ENCODE results near the gene XAGE3.
"Not testable (repeated sequence)": the region's sequence is repeated elsewhere in the genome, so short reads cannot be mapped to it uniquely, and the experiment has no call there.

Gene XAGE3

DNA sequence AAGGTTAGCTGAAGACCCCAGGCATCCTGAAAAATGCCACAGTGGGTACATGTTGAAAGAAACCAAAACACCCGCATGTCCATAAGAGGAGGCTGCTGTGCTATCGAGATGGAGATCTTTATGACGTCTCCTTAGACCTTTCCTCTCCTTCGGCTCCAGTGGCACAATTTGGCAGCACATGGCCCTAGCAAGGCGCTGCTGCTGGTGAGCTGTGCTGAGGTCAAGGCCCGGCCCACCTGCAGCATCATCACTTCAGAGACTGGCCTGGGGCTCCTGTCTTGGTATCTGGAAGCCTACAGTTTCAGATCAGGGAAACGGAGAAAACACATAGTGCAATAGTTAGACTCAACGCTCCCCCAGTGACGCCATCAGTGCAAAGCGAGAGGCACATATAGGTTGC is 7.6 kb upstream of the XAGE3 start:
- not testable (repeated sequence) for DNase-seq; ATAC-seq (replicated peaks); H3K36me3 Mint-ChIP-seq (ENCODE audit: insufficient read depth); H3K4me3 Mint-ChIP-seq; H3K9me3 Mint-ChIP-seq; H3K4me1 Mint-ChIP-seq (ENCODE audit: low read depth in 2 of 2); H3K27ac Mint-ChIP-seq
- peaks cover 22 to 58% of the 10 kb centered on the region in 2 donors for H3K27me3 Mint-ChIP-seq

DNA sequence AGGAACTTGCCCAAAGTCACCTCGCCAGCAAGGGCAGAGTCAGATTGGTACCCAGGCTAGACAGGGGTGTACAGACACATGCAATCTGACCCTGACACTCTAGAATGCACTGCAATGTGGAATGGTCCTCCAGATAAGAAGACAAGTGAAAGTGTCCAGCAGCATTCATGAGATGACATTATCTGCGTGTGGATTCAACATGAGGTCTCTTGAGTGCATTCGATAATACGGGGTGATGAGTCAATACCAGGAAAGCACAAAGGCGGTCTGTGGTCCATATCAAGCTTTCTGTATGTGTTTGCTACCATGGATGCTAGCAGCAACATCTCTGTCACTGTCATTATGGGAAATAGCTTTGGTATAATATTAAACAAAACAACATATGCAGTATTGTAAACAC is 6.8 kb upstream of the XAGE3 start:
- Mint-ChIP-seq H3K36me3 (ENCODE audit: insufficient read depth) (no peaks in the 10 kb centered on the region), H3K9me3 (no peaks in the 10 kb centered on the region), H3K27me3 (peaks cover 22 to 58% of the 10 kb centered on the region in 2 donors), H3K4me3 (no peak overlapping the region), H3K4me1 (ENCODE audit: low read depth in 2 of 2) (no peaks in the 10 kb centered on the region), H3K27ac (no peak overlapping the region)
- DNase-seq (no peak), ATAC-seq (replicated peaks) (no peak)

- not testable (repeated sequence) for H3K9me3 Mint-ChIP-seq; ATAC-seq (replicated peaks); H3K36me3 Mint-ChIP-seq (ENCODE audit: insufficient read depth); DNase-seq; H3K4me1 Mint-ChIP-seq (ENCODE audit: low read depth in 2 of 2); H3K27ac Mint-ChIP-seq; H3K4me3 Mint-ChIP-seq
- H3K27me3 Mint-ChIP-seq: peaks cover 22 to 57% of the 10 kb centered on the region in 2 donors
Measured at GRCh38 chrX:52873825-52874224, 5.9 kb upstream of the XAGE3 start.

DNA sequence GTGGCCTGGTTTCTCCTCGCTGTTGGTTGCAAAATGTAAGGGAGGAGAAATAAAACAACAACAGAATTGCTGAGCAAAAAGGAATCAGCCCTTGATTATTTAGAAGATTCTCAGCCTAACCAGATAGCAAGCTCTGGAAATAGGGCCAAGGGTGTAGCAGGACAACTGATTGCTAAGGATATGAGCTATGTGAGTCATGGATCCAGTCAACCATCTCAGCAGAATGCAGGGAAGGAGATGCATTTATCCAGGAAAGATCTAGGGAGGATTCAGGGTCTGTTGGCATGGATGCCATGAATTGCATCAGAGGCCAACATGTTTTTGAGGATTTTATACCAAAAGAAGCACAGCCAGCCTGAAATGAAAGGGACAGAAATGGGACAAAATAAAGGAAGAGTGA is 2.2 kb upstream of the XAGE3 start:
- Mint-ChIP-seq H3K27ac (no peak overlapping the region), H3K4me1 (ENCODE audit: low read depth in 2 of 2) (peaks cover 0 to 2% of the 10 kb centered on the region in 2 donors), H3K9me3 (no peaks in the 10 kb centered on the region), H3K27me3 (peaks cover 6 to 33% of the 10 kb centered on the region in 2 donors), H3K36me3 (ENCODE audit: insufficient read depth) (no peaks in the 10 kb centered on the region), H3K4me3 (no peak overlapping the region)
- DNase-seq: no peak
- no peak for ATAC-seq (replicated peaks)

DNA sequence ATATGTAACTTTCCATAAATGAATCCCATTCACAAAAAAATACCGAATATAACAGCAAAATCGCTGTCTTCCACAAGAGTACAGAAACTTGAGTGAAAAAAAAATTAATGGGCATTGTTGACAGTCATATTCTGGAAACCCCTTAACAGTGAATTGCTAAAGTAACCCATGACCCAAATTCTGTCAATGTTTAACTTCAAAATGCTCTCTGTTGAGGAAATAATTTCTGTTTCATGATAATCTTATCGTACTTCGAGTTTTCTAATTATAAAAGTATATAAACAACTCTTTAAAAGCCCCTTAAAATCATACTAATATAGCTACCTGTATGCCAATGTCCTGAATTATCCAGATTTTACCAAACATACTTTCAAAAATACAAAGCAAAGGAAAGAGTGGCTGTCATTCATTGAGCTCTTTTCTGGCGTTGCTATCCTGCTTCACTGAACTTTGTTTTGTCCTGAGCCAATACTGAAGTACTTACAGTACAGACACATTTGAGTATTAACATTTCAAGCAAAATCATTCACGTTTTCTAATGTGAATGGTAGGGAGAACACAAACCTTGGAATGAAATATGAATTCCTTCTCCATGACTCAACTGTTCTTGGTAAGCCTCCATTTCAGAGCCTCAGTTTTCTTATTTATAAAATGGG is 2.4 kb downstream of the XAGE3 start:
- ATAC-seq (replicated peaks) (no peak), DNase-seq (no peak)
- H3K27ac Mint-ChIP-seq: no peak overlapping the region
- peaks cover 0 to 11% of the 10 kb centered on the region in 2 donors for H3K27me3 Mint-ChIP-seq
- no peaks in the 10 kb centered on the region for H3K9me3 Mint-ChIP-seq
- peaks cover 0 to 2% of the 10 kb centered on the region in 2 donors for H3K4me1 Mint-ChIP-seq (ENCODE audit: low read depth in 2 of 2)
- no peaks in the 10 kb centered on the region for H3K36me3 Mint-ChIP-seq (ENCODE audit: insufficient read depth)
- H3K4me3 Mint-ChIP-seq: no peak overlapping the region

DNA sequence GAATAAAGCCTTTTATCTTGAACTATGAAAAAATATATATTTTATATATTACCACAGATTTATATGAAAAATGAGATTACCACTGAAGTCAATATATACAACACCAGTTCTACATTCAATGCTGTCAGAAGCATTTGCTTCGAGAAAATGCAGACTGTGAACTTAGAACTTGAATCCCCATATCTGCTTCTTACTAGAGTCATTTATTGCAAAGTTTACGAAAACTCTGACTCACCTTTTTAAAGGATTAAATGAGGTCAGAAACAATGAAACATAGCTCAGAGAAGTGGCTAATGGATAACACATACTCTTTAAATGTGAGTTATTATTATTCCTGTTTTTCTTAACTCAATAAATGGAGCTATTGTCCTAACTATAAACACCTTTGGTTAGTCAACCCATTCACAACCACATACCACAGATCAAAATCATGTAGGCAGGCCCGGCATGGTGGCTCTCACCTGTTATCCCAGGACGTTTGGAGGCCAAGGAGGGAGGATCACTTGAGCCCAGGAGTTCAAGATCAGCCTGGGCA is 10.8 kb downstream of the XAGE3 start:
- not testable (repeated sequence) for H3K36me3 Mint-ChIP-seq (ENCODE audit: insufficient read depth); DNase-seq; H3K27ac Mint-ChIP-seq; H3K4me3 Mint-ChIP-seq; ATAC-seq (replicated peaks); H3K4me1 Mint-ChIP-seq (ENCODE audit: low read depth in 2 of 2); H3K9me3 Mint-ChIP-seq
- peaks cover 19 to 22% of the 10 kb centered on the region in 2 donors for H3K27me3 Mint-ChIP-seq

GRCh38 chrX:52852110-52852860 is 15.6 kb downstream of the XAGE3 start:
- DNase-seq (no peak), ATAC-seq (replicated peaks) (no peak)
- Mint-ChIP-seq H3K4me1 (ENCODE audit: low read depth in 2 of 2) (no peaks in the 10 kb centered on the region), H3K4me3 (no peak overlapping the region), H3K27ac (no peak overlapping the region), H3K36me3 (ENCODE audit: insufficient read depth) (no peaks in the 10 kb centered on the region), H3K27me3 (peaks cover 28 to 37% of the 10 kb centered on the region in 2 donors), H3K9me3 (no peaks in the 10 kb centered on the region)

GRCh38 chrX:52843619-52844018 is 24.3 kb downstream of the XAGE3 start:
- DNase-seq; H3K4me1 Mint-ChIP-seq (ENCODE audit: low read depth in 2 of 2); H3K4me3 Mint-ChIP-seq; H3K36me3 Mint-ChIP-seq (ENCODE audit: insufficient read depth); H3K9me3 Mint-ChIP-seq; ATAC-seq (replicated peaks); H3K27ac Mint-ChIP-seq: not testable (repeated sequence)
- H3K27me3 Mint-ChIP-seq: peaks cover 13 to 17% of the 10 kb centered on the region in 2 donors

DNA sequence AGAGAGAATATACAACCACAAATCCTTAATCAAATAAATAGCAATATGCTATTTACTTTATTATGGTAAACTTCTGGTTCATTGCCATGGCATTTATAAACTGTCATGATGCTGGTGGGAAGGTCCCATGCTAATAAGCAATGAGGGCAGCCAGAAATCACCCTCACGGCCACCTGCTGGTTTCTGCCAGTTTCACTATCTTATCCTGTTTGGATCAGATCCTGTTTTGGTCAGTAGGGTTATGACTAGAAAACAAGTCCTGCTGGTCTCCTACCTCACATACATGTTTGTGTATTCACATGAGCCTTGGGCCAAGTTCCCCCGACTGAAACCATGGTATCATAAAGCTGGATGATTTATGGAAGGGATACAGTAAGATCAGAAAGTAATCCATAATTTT is 28.7 kb downstream of the XAGE3 start:
- DNase-seq: no peak
- H3K4me1 Mint-ChIP-seq (ENCODE audit: low read depth in 2 of 2): no peaks in the 10 kb centered on the region
- no peaks in the 10 kb centered on the region for H3K9me3 Mint-ChIP-seq
- no peaks in the 10 kb centered on the region for H3K27me3 Mint-ChIP-seq
- H3K4me3 Mint-ChIP-seq: no peak overlapping the region
- H3K27ac Mint-ChIP-seq: no peak overlapping the region
- no peaks in the 10 kb centered on the region for H3K36me3 Mint-ChIP-seq (ENCODE audit: insufficient read depth)
- ATAC-seq (replicated peaks): no peak

- peaks cover 4 to 12% of the 10 kb centered on the region in 2 donors for H3K27me3 Mint-ChIP-seq
- no peak overlapping the region for H3K4me3 Mint-ChIP-seq
- no peaks in the 10 kb centered on the region for H3K36me3 Mint-ChIP-seq (ENCODE audit: insufficient read depth)
- no peaks in the 10 kb centered on the region for H3K9me3 Mint-ChIP-seq
- DNase-seq (no peak), ATAC-seq (replicated peaks) (no peak)
- no peaks in the 10 kb centered on the region for H3K4me1 Mint-ChIP-seq (ENCODE audit: low read depth in 2 of 2)
- no peak overlapping the region for H3K27ac Mint-ChIP-seq
Measured at GRCh38 chrX:52830551-52830950, 37.3 kb downstream of the XAGE3 start.

DNA sequence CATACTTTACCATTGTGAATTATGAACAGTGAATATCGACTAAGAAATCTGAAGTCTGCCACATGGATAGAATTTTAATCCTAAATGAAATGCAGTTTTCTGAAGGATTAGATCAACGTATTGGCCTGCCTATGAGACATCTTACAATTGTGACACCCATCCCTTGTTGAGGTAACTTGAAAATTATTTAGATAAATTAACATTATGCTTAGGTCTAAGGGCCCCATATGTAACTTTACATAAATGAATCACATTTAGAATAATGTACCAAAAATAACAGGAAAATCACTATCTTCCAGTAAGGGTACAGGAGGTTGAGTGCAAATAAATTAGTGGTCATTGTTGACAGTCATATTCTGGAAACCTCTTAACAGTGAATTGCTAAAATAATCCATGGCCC is 43.3 kb downstream of the XAGE3 start:
- no peak for DNase-seq
- ATAC-seq (replicated peaks): no peak
- H3K4me1 Mint-ChIP-seq (ENCODE audit: low read depth in 2 of 2): no peaks in the 10 kb centered on the region
- no peak overlapping the region for H3K27ac Mint-ChIP-seq
- H3K9me3 Mint-ChIP-seq: no peaks in the 10 kb centered on the region
- H3K27me3 Mint-ChIP-seq: peaks cover 0 to 2% of the 10 kb centered on the region in 2 donors
- no peaks in the 10 kb centered on the region for H3K36me3 Mint-ChIP-seq (ENCODE audit: insufficient read depth)
- H3K4me3 Mint-ChIP-seq: no peak overlapping the region

GRCh38 chrX:52821079-52821760 is 46.7 kb downstream of the XAGE3 start:
- Mint-ChIP-seq H3K9me3 (no peaks in the 10 kb centered on the region), H3K4me3 (no peak overlapping the region), H3K27me3 (peaks cover 0 to 8% of the 10 kb centered on the region in 2 donors), H3K4me1 (ENCODE audit: low read depth in 2 of 2) (no peaks in the 10 kb centered on the region), H3K36me3 (ENCODE audit: insufficient read depth) (no peaks in the 10 kb centered on the region), H3K27ac (no peak overlapping the region)
- ATAC-seq (replicated peaks): no peak
- no peak for DNase-seq

DNA sequence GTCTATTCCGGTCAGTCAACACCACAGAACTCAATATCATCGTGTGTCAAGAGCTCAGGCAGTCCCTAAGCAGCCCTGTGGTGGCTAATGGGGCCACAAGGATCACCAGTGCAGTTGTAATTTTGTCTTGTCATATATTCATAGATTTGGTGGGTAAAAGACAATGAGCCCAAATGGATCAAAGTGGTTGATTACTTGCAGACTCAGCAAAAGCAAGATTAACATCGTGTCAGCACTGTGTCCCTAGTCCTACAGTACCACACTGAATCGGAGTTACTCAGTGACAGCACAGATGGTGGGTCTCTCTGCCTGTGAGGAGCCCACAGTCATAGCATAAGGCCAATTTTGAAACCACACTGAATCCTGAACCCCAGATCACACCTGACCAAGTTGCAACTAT is 48.1 kb downstream of the XAGE3 start:
- ATAC-seq (replicated peaks) (no peak), DNase-seq (no peak)
- Mint-ChIP-seq H3K27me3 (peaks cover 0 to 8% of the 10 kb centered on the region in 2 donors), H3K4me1 (ENCODE audit: low read depth in 2 of 2) (no peaks in the 10 kb centered on the region), H3K9me3 (no peaks in the 10 kb centered on the region), H3K4me3 (no peak overlapping the region), H3K27ac (no peak overlapping the region), H3K36me3 (ENCODE audit: insufficient read depth) (no peaks in the 10 kb centered on the region)

All from effector memory CD8-positive, alpha-beta T cell (primary cell).